Thyroid gland (tissue), 4 donors: ENCODE data around the gene SEC63.

Source experiments
- CTCF ChIP-seq, 6 experiments: fragments of 200-600 bp in 3 of 6; fragments of 450-650 bp in 3 of 6; sonication (generic) in 3 of 6; IDR thresholded peaks; one replicate each; pipeline ENCODE4 v1.5.1; 2016 to 2019; ENCODE audit warnings: antibody characterized with exemption in 6 of 6, mild to moderate bottlenecking in 2 of 6, inconsistent platforms in 1 of 6, moderate library complexity in 1 of 6
- POLR2A ChIP-seq, 2 donors: fragments of 450-650 bp; IDR thresholded peaks; one replicate each; pipeline ENCODE4 v1.6.1; 2017; ENCODE audit warnings: antibody characterized with exemption in 2 of 2, mild to moderate bottlenecking in 2 of 2, moderate library complexity in 1 of 2

GRCh38 chr6:107917451-107918375 is 40.3 kb downstream of the SEC63 start:
- TF ChIP-seq CTCF (IDR thresholded peaks at IDR 0.05) (no peak), POLR2A (IDR thresholded peaks at IDR 0.05) (no peak)
